Activated CD4-positive, alpha-beta T cell treated with anti-CD3 and anti-CD28 coated beads, Interleukin-2, amount 10 ng/mL, durations not matched to agents 24 days and 14 days (primary cell): ENCODE measurements around the gene ZFP57. TPM values are rescaled to one million over a fixed set of nuclear protein-coding genes. Genes with fewer than 3 reads are reported as not detected.

Source experiments
- DNase-seq: peaks from one replicate; pipeline ENCODE4 v3.0.0; 2022
- H3K27ac Mint-ChIP-seq: one replicate; pipeline ENCODE4 v1.8.0; 2022; ENCODE audit warnings: mild to moderate bottlenecking, mixed read lengths
- H3K27me3 Mint-ChIP-seq: one replicate; pipeline ENCODE4 v1.8.0; 2022; ENCODE audit warnings: mixed read lengths
- H3K36me3 Mint-ChIP-seq: one replicate; pipeline ENCODE4 v1.8.0; 2022; ENCODE audit warnings: low read depth, mild to moderate bottlenecking, mixed read lengths
- H3K4me1 Mint-ChIP-seq: one replicate; pipeline ENCODE4 v1.8.0; 2021; ENCODE audit warnings: mixed read lengths
- H3K4me3 Mint-ChIP-seq: one replicate; pipeline ENCODE4 v1.8.0; 2022; ENCODE audit warnings: mild to moderate bottlenecking, moderate library complexity, mixed read lengths
- H3K9me3 Mint-ChIP-seq: one replicate; pipeline ENCODE4 v1.8.0; 2021; ENCODE audit warnings: mixed read lengths
- intact Hi-C: fragments of 100-400 bp; cut with micrococcal nuclease; formaldehyde crosslinking; loops from one replicate; pipeline ENCODE4 v1.15.1; 2023
- total RNA-seq: library from RNA; stranded (reverse); gene quantifications from 2 replicates; pipeline ENCODE4 v1.2.3, GENCODE V29; 2022

Gene ZFP57
- total RNA-seq, 1 donor from 2014 or later = 2.7 TPM

DNA sequence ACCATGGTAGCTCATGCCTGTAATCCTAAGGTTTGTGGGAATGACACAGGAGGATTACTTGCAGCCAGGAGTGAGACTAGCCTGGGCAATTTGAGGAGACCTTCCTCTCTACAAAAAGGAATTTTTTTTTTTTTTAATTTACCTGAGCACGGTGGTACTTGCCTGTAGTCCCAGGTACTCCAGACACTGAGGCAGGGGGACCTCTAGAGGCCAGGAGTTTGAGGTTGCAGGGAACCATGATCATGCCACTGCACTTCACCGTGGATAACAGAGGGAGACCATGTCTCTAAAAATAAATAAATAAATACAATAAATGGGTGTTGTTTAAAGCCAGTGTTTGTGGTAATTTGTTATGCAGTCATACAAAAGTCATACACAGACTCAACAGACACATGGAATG is 39.9 kb upstream of the ZFP57 start:
- no peak for DNase-seq
- Mint-ChIP-seq H3K36me3 (peaks cover 25% of the 10 kb centered on the region), H3K9me3 (no peaks in the 10 kb centered on the region), H3K4me3 (no peak overlapping the region), H3K27me3 (peaks cover 4% of the 10 kb centered on the region), H3K4me1 (peaks cover 30% of the 10 kb centered on the region), H3K27ac (no peak overlapping the region)
- intact Hi-C loops = loop anchor here (5.0 to 10.0 kb wide), 2 partner anchors 221 to 344 kb away; partner anchors contain the start of genes HLA-A, POLR1H and PPP1R11

DNA sequence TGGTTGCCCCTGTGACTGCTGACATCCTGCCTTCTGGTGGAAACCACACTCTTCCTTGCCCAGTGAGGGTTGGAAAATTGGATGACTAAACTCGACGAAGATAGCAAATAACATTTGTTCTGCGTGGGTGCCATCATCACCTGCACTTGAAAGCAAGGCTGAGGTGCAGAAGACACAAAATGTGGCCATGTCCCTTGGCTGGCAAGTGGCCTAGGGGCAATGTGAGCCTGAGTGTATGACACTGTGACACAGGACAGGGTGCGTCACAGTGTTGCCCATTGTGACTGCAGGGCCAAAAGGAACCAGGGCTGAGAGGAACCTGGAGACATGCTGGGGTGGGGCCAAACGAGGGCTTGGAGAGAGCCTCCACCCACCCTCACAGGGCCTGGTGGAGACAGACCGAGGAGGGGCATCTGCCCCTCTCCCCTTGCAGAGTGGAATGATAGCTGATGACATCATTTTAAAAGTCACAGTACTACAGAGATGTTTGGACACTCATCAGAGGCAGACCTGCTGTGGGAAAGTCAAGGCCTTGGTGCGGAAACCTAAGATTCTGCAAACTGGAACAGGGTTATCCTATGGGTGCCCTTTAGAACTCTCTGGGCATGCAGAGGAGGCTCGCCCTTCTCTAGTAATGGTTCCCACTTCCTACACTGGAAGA is 29.5 kb upstream of the ZFP57 start:
- peaks cover 3% of the 10 kb centered on the region for H3K9me3 Mint-ChIP-seq
- peak overlapping the region; percentile 43 for H3K4me3 Mint-ChIP-seq
- H3K27me3 Mint-ChIP-seq = peaks cover 5% of the 10 kb centered on the region
- no peaks in the 10 kb centered on the region for H3K36me3 Mint-ChIP-seq
- H3K27ac Mint-ChIP-seq = peak overlapping the region; percentile 55
- peaks cover 54% of the 10 kb centered on the region for H3K4me1 Mint-ChIP-seq
- intact Hi-C loops = no loop called here
- DNase-seq = peak; percentile 60

DNA sequence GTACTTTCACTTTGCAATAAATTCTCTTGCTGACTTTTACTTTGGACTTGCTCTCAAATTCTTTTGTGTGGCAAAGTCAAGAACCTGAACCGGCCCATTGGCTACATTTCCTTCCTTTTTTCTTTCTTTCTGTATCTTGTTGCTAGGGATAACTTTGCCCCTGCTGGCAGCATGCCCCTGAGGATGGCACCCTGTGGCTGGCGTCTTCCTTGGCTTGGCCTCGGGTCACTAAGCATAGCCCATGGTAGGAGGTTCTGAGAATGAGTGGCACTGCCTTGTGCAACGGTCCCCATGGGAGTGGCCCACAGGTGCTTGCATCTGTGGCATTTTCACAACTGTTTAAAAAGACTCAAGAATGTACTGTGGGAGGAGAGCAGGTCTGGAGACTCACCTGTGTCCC is 28.2 kb upstream of the ZFP57 start:
- intact Hi-C loops = loop anchor here (1.0 to 10.0 kb wide), 2 partner anchors 44 to 296 kb away; no protein-coding TSS in a partner anchor
- H3K9me3 Mint-ChIP-seq = peaks cover 3% of the 10 kb centered on the region
- peaks cover 54% of the 10 kb centered on the region for H3K4me1 Mint-ChIP-seq
- H3K27me3 Mint-ChIP-seq = peaks cover 7% of the 10 kb centered on the region
- peak overlapping the region; percentile 63 for H3K27ac Mint-ChIP-seq
- peak overlapping the region; percentile 75 for H3K4me3 Mint-ChIP-seq
- no peak for DNase-seq
- no peaks in the 10 kb centered on the region for H3K36me3 Mint-ChIP-seq

DNA sequence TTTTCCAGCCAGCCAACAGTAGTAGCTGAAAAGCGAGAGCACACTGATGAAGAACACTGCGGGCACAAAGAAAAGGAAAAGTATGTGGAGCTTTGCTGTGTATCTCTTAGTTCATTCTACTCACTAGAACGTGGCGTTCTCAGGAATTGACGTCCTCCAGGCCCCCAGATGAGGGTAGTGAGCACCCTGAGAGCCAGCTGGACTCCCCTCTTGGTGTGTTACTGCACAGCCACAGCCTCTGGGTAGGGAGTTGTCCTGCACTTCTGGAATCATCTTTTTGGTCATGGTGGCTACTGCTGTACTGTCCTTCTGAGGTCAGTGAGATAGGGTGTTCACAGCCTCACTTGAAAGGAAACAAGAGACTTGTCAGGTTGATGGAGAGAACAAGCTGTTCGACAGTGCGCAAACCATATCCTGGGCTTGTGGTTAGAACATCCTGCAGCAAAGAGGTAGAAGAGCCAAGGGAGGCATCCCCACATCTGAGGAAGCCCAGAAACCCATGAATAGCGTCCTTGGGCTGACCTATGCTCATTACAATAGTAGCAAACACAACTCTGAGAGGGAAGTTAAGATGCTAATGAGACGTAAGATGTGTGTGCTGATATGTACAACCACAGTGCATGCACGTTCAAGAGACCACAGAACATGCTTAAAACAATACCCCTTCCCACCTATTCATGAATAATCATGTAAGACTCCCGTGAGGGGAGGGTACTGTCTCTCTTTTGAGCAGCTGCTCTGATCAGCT is 27.7 kb upstream of the ZFP57 start:
- DNase-seq = peak; percentile 94
- peaks cover 54% of the 10 kb centered on the region for H3K4me1 Mint-ChIP-seq
- peak overlapping the region; percentile 75 for H3K4me3 Mint-ChIP-seq
- H3K27ac Mint-ChIP-seq = peak overlapping the region; percentile 65
- intact Hi-C loops = loop anchor here (1.0 to 10.0 kb wide), 2 partner anchors 45 to 296 kb away; no protein-coding TSS in a partner anchor
- peaks cover 11% of the 10 kb centered on the region for H3K27me3 Mint-ChIP-seq
- H3K9me3 Mint-ChIP-seq = peaks cover 3% of the 10 kb centered on the region
- H3K36me3 Mint-ChIP-seq = no peaks in the 10 kb centered on the region

DNA sequence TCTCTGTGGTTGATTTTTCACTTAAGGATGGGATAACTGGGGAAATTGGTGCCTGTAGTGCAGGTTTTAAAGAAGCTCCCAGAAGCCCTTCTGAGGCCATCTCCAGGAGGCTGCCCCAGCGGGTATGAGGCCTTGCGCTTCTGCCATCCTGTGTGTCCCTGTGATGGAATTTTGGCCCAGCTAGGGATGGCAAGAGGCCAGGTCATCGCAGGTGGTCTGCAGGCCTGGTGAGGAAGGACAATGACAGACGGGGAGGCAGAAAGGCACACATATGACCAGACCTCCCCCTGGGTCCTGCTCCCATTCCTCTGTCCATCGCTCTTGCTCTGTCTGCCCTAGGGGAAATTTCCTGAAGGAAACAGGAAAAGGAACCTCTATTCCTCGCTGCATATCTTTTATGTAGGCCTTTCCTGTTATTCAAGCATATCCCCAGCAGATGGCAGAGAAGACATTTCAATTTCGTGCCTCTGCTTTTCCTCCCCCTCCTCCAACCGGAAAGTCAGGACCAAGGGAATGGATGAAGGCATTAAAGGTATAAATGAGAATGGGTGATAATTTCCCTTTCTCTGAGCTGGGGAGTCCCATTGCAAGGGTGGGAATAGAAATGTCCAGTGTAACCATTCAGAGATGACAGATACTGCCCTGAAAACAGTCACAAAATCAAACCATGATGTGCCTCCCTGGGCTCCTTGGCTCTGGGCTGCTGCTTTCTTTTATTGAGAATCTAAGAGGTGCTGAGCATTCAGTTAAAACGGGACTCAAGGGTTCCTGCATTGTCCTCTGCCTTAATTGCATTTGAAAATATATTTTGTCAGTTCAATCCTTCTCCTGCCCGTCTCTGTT is 24.7 kb upstream of the ZFP57 start:
- Mint-ChIP-seq H3K4me3 (no peak overlapping the region), H3K4me1 (peaks cover 40% of the 10 kb centered on the region), H3K36me3 (no peaks in the 10 kb centered on the region), H3K27me3 (peaks cover 26% of the 10 kb centered on the region), H3K27ac (no peak overlapping the region), H3K9me3 (no peaks in the 10 kb centered on the region)
- intact Hi-C loops = loop anchor here (10.0 kb wide), 1 partner anchor 299 kb away; no protein-coding TSS in a partner anchor
- peak; percentile 67 for DNase-seq

DNA sequence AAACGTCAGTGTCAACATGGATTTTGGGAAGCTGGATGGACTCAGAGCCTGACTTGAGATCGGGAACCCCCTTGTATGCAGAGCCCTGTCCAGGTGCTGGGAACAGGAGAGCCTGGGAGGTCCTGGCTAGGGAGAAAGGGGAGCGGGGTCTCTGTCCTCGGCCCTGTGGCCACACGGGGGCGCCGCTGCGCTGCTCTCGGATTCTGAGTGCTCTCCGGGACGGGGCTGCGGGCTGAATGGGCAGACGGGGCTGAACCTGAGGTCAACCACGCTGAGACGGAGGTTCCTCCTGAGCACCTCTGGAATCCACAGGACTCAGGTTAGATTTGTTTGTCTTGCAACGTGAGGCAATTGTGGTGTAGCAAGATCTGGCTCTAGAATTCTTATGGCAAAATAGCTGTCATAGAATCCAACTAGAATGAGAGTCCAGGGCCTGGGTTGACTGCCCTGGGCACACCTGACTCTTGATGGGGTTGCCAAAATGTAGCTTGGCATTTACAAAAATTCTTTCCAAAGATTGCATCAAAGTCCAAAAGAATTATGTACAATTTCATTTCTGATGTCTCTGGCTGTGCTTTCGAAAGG is 21.7 kb upstream of the ZFP57 start:
- intact Hi-C loops = loop anchor here (2.0 to 10.0 kb wide), 3 partner anchors 50 to 302 kb away; no protein-coding TSS in a partner anchor
- H3K4me3 Mint-ChIP-seq = no peak overlapping the region
- peak; percentile 95 for DNase-seq

DNA sequence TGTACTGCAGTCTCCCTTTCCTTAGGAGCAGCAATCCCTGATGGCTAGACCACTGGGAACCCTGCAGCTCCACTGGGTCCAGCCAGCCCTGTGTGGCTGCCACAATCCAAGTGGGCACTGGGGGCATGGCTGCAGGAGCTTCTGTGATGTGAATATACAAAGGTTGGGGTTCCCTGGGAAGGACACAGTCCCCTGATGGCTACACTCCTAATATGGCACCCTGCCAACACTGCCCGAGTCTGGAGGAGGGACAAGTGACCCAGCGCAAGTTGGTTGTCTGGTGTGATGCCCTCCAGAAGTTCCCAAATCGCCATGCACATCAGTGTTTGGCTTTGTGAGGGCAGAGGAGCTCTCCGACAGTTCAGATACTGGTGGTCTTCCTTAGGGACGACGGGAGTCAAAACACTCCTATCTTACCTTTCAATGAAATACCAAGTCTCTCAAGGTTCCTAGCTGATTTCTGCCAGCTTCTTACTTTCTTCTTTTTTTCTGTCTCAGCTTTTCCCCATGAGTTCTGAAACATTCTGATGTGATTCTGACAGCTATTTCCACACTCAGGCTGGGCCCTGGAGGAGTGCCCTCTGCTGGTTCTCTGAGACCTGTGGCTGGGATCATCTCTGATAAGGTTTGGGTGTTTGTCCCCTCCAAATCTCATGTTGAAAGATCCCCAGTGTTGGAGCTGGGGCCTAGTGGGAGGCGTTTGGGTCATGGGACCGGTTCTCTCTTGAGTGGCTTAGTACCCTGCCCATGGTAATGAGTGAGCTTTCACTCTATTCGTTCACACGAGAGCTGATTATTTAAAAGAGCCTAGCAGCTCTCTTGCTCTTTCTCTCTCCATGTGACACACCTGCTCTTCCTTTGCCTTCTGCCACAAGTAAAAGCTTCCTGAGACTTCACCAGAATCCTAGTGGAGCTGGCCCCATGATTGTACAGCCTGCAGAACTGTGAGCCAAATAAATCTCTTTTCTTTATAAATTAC is 15.5 kb upstream of the ZFP57 start:
- DNase-seq = peak; percentile 69
- Mint-ChIP-seq H3K36me3 (no peaks in the 10 kb centered on the region), H3K4me1 (no peaks in the 10 kb centered on the region), H3K4me3 (no peak overlapping the region), H3K27me3 (peaks cover 26% of the 10 kb centered on the region), H3K9me3 (no peaks in the 10 kb centered on the region), H3K27ac (no peak overlapping the region)
- intact Hi-C loops = no loop called here

More for the DNA sequence above, 21.7 kb upstream of the ZFP57 start:
- H3K36me3 Mint-ChIP-seq = no peaks in the 10 kb centered on the region
- H3K4me1 Mint-ChIP-seq = peaks cover 15% of the 10 kb centered on the region
- peaks cover 43% of the 10 kb centered on the region for H3K27me3 Mint-ChIP-seq
- H3K9me3 Mint-ChIP-seq = no peaks in the 10 kb centered on the region
- no peak overlapping the region for H3K27ac Mint-ChIP-seq

DNA sequence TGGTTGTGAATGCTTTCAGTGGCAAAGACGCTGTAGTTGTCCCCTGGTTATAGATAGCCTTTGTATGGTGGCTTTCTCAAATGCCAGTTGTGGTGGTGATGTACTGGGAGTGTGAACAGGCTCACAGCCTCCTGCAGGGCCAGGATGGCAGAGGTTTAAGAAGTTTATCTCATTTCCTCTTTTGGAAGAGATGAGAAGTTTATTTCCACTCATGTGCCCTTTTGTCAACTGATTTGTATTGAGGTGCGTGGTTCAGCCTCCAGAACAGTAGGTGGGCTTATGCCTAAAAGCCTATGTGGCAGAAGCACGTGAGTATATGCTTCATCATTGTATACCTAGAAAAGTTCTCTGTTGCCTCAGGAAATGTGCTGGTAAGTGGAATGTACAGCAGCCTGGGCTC is 13.7 kb upstream of the ZFP57 start:
- intact Hi-C loops = no loop called here
- no peaks in the 10 kb centered on the region for H3K36me3 Mint-ChIP-seq
- peaks cover 12% of the 10 kb centered on the region for H3K27me3 Mint-ChIP-seq
- no peaks in the 10 kb centered on the region for H3K9me3 Mint-ChIP-seq
- no peak overlapping the region for H3K4me3 Mint-ChIP-seq
- no peak for DNase-seq
- H3K4me1 Mint-ChIP-seq = no peaks in the 10 kb centered on the region
- H3K27ac Mint-ChIP-seq = no peak overlapping the region

DNA sequence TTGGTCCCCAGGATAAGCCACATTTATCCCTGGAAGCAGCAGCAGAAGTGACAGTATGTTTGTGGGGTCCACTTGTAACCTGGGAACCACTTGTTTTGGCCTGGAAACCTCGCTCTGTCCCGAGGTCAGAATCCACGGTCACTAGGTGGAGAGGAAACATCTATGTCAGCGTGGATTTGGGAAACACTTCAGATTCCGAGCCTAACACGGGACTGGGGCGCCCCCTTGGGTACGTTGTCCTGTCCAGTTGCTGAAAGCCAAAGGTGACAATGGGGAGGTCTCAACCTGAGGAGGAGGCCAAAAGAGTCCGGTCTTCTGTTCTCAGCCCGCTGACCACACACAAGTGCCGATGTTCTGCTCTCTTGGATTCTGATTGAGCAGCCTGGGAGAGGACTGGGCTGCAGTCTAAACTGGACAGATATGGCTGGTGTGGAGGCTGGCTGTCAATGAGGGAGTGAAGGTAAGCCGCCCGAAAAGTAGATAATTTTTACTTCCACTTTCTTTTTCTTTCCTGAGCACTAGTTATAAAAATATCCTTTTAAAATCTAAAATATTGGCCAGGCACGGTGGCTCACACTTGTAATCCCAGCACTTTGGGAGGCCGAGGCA is 4.9 kb upstream of the ZFP57 start:
- H3K27me3 Mint-ChIP-seq = peaks cover 20% of the 10 kb centered on the region
- no peaks in the 10 kb centered on the region for H3K9me3 Mint-ChIP-seq
- H3K4me3 Mint-ChIP-seq = no peak overlapping the region
- H3K36me3 Mint-ChIP-seq = no peaks in the 10 kb centered on the region
- intact Hi-C loops = no loop called here
- H3K27ac Mint-ChIP-seq = no peak overlapping the region
- peaks cover 6% of the 10 kb centered on the region for H3K4me1 Mint-ChIP-seq
- DNase-seq = no peak

DNA sequence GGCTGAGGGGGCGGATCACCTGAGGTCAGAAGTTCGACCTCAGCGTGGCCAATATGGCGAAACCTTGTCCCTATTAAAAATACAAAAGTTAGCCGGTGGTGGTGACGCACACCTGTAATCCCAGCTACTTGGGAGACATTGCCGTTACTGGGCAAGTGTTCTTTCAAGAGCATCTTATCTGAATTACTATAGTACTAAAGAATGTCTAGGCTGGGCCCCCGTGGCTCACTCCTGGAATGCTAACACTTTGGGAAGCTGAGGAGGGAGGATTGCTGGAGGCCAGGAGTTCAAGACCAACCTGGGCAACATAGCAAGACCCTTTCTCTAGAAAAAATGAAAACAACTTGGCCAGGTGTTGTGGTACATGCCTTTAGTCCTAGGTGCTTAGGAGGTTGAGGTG is 859 bp upstream of the ZFP57 start:
- DNase-seq = no peak
- Mint-ChIP-seq H3K36me3 (no peaks in the 10 kb centered on the region), H3K27me3 (peaks cover 10% of the 10 kb centered on the region), H3K4me1 (peaks cover 15% of the 10 kb centered on the region), H3K9me3 (no peaks in the 10 kb centered on the region), H3K27ac (no peak overlapping the region), H3K4me3 (no peak overlapping the region)
- intact Hi-C loops = no loop called here

DNA sequence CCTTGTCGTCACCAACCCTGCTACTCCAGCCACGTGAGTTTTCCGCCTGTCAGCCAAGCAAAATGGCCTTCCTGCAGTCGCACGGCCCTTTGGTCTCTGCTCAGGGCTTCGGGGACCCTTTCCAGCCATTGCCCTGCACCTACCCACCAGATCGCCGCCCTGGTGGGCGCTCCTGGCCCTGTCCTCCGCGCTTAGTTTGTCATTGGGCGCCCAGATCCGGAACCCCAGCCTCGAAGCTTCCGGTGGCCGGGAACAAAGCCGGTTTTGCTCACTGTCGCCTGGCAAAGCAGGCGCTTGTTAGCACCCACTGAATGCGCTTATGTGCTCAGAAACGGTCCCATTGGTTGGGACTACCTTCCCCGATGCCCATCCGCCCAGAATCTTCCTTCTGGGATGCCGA is 536 bp downstream of the ZFP57 start:
- no peak for DNase-seq
- Mint-ChIP-seq H3K4me3 (peak overlapping the region; percentile 60), H3K27ac (peak overlapping the region; percentile 18), H3K4me1 (peaks cover 16% of the 10 kb centered on the region), H3K27me3 (peaks cover 6% of the 10 kb centered on the region), H3K36me3 (no peaks in the 10 kb centered on the region), H3K9me3 (no peaks in the 10 kb centered on the region)
- intact Hi-C loops = no loop called here

DNA sequence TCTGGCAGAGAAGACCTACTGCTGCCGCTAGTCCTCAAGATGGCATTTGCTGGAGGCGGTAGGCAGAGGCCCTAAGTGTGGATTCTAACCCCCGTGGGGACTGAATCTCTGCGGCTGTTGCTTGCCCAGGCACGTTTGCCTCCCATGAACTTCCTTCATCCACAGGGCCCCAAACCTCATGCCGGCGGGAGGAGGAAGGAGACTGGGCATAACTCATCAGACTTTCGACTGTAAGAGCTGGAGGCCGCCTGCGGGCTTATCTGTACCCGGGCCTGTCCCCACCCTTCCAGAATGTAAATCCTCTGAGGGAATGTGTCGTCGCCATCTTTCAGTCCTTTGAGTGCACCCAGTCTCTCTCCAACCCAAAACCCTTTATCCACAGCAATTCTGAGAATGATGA is 990 bp downstream of the ZFP57 start:
- intact Hi-C loops = no loop called here
- peak overlapping the region; percentile 60 for H3K4me3 Mint-ChIP-seq
- H3K27ac Mint-ChIP-seq = peak overlapping the region; percentile 18
- H3K36me3 Mint-ChIP-seq = no peaks in the 10 kb centered on the region
- no peaks in the 10 kb centered on the region for H3K9me3 Mint-ChIP-seq
- H3K27me3 Mint-ChIP-seq = peaks cover 3% of the 10 kb centered on the region
- no peak for DNase-seq
- peaks cover 16% of the 10 kb centered on the region for H3K4me1 Mint-ChIP-seq
